Neural cell (in vitro differentiated cells): ENCODE results near the gene FOXL3.

Experiments
- EZH2 ChIP-seq: fragments of 200-600, 300-800 bp; shearing (Covaris generic), sonication (generic); IDR thresholded peaks from 2 replicates; pipeline ENCODE4 v1.6.1; 2014; ENCODE audit warnings: antibody characterized with exemption, low read length, borderline replicate concordance, mild to moderate bottlenecking; ENCODE audit not compliant: insufficient read depth, poor library complexity, severe bottlenecking
- POLR2AphosphoS5 ChIP-seq: IDR thresholded peaks from 2 replicates; pipeline ENCODE4 v1.6.1; 2012
- TF ChIP-seq, protein P1 (sequence below): fragments of 450-650 bp; IDR thresholded peaks from 2 replicates; pipeline ENCODE4 v1.5.1; 2014; ENCODE audit warnings: antibody characterized with exemption, mild to moderate bottlenecking, moderate library complexity; ENCODE audit not compliant: poor library complexity, severe bottlenecking

DNA sequence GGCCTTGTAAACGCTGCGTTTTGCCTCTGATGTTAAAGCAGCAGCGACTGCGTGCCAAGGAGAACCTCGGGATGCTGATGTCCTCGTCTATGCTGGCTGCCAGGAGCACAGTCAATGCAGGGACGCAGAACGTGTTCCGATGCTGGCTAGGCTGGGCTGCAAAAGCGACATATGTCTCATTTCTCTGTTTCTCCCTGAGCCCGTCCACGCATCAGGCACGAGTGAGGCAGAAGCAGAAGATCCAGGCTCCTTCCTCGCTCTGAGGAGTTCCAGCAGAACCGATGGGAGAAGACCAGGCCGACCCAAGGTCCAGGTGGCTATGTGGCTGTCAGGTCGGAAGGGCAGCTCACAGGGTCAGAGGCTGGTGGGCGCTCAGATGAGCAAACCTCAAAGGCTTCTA, 3.7 kb upstream of the FOXL3 start:
- no peak for TF ChIP-seq POLR2AphosphoS5
- TF ChIP-seq EZH2: no peak
- TF ChIP-seq, protein P1, sequence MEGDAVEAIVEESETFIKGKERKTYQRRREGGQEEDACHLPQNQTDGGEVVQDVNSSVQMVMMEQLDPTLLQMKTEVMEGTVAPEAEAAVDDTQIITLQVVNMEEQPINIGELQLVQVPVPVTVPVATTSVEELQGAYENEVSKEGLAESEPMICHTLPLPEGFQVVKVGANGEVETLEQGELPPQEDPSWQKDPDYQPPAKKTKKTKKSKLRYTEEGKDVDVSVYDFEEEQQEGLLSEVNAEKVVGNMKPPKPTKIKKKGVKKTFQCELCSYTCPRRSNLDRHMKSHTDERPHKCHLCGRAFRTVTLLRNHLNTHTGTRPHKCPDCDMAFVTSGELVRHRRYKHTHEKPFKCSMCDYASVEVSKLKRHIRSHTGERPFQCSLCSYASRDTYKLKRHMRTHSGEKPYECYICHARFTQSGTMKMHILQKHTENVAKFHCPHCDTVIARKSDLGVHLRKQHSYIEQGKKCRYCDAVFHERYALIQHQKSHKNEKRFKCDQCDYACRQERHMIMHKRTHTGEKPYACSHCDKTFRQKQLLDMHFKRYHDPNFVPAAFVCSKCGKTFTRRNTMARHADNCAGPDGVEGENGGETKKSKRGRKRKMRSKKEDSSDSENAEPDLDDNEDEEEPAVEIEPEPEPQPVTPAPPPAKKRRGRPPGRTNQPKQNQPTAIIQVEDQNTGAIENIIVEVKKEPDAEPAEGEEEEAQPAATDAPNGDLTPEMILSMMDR: no peak
